ENCODE data around the gene GALNT14. TPM values are rescaled to one million over a fixed set of nuclear protein-coding genes. Genes with fewer than 3 reads are reported as not detected.
"Not testable (repeated sequence)": the region's sequence is repeated elsewhere in the genome, so short reads cannot be mapped to it uniquely, and the experiment has no call there.

GALNT14 gene
- total and polyA plus RNA-seq, 2 of the 13 experiments (the other 11 are each of a cell fraction or from before 2014, with no cell fraction given): not detected

DNA sequence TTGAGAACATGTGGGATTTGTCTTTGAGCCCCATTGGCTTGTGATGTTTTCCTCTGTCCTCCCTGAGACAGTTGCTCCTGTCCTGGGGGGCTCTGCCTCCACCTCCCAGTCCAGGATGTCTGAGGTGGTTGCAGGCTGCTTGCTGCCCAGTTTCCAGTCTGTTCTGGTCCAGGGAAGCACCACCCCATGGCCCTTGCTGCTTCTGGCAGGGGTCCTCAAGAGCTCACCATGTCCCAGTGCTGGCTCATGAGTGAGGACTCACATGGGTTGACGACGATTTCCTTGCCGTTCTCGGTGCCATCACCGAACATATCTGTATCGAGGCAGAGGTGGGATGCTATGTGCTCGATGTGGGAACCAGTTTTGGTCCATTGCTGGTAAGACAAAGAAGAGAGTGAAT, 227.6 kb downstream of the GALNT14 start:
- Histone ChIP-seq H4K20me1 (ENCODE audit: insufficient read depth, low read length) (no peaks in the 10 kb centered on the region), H3K27ac (ENCODE audit: extremely low read length, insufficient read depth, low read length) (no peak overlapping the region), H3K4me1 (ENCODE audit: insufficient read depth, low read length) (no peaks in the 10 kb centered on the region), H3K27me3 (ENCODE audit: control insufficient read depth in 1 of 2, insufficient read depth in 2 of 2, low read length in 2 of 2) (no peaks in the 10 kb centered on the region; a peak in 1 of 5 replicates), H2AFZ (ENCODE audit: low read length) (no peak overlapping the region), H3K4me3 (replicated peaks in 1 of 3; ENCODE audit: insufficient read depth in 1 of 3, low read depth in 2 of 3, low read length in 3 of 3) (no peak overlapping the region), H3K79me2 (ENCODE audit: insufficient read depth, low read length) (no peaks in the 10 kb centered on the region), H3K9ac (ENCODE audit: insufficient read depth, low read depth, low read length) (no peak overlapping the region), H3K9me3 (ENCODE audit: low read length) (no peaks in the 10 kb centered on the region), H3K36me3 (replicated peaks in 1 of 2; ENCODE audit: control insufficient read depth in 1 of 2, insufficient read depth in 2 of 2, low read length in 2 of 2) (no peaks in the 10 kb centered on the region), H3K4me2 (ENCODE audit: low read depth, low read length) (no peak overlapping the region)
- ChIA-PET CTCF (ENCODE audit: low intra/inter-chr PET ratio, low total read pairs) (no interaction called here), POLR2A (no interaction called here)
- intact Hi-C loops (cut with micrococcal nuclease; ENCODE audit: unreplicated experiment): no loop called here
- in situ Hi-C loops (cut with HindIII; ENCODE audit: extremely low pct_ligation_motif_present, low pct_unique_long_range_greater_than_20kb): no loop called here
- no peak for FAIRE-seq
- ATAC-seq: no peak
- no peak for DNase-seq (ENCODE audit: low spot score)
- no TSS peak for BruUV-seq (replicated peaks)
- no peak for TF ChIP-seq ZBTB7A (CRISPR knock-in tag; IDR thresholded peaks at IDR 0.05)
- TF ChIP-seq KLF16 (CRISPR knock-in tag; IDR thresholded peaks at IDR 0.05): no peak
- TF ChIP-seq, protein P1, sequence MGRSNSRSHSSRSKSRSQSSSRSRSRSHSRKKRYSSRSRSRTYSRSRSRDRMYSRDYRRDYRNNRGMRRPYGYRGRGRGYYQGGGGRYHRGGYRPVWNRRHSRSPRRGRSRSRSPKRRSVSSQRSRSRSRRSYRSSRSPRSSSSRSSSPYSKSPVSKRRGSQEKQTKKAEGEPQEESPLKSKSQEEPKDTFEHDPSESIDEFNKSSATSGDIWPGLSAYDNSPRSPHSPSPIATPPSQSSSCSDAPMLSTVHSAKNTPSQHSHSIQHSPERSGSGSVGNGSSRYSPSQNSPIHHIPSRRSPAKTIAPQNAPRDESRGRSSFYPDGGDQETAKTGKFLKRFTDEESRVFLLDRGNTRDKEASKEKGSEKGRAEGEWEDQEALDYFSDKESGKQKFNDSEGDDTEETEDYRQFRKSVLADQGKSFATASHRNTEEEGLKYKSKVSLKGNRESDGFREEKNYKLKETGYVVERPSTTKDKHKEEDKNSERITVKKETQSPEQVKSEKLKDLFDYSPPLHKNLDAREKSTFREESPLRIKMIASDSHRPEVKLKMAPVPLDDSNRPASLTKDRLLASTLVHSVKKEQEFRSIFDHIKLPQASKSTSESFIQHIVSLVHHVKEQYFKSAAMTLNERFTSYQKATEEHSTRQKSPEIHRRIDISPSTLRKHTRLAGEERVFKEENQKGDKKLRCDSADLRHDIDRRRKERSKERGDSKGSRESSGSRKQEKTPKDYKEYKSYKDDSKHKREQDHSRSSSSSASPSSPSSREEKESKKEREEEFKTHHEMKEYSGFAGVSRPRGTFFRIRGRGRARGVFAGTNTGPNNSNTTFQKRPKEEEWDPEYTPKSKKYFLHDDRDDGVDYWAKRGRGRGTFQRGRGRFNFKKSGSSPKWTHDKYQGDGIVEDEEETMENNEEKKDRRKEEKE (IDR thresholded peaks at IDR 0.05): no peak
- no peak for TF ChIP-seq ADNP (CRISPR knock-in tag; IDR thresholded peaks at IDR 0.05)
- TF ChIP-seq ZNF720 (CRISPR knock-in tag; IDR thresholded peaks at IDR 0.05): no peak
- TF ChIP-seq ZNF121 (CRISPR knock-in tag; IDR thresholded peaks at IDR 0.05): no peak
- TF ChIP-seq RXRA (CRISPR knock-in tag; IDR thresholded peaks at IDR 0.05): no peak
- no peak for TF ChIP-seq SIN3B (IDR thresholded peaks at IDR 0.05; ENCODE audit: low read length)
- no peak for TF ChIP-seq ZNF292 (CRISPR knock-in tag; IDR thresholded peaks at IDR 0.05; ENCODE audit: borderline replicate concordance, low read depth)
- no peak for TF ChIP-seq ZKSCAN8 (CRISPR knock-in tag; IDR thresholded peaks at IDR 0.05; ENCODE audit: borderline replicate concordance)
- TF ChIP-seq NRL (CRISPR knock-in tag; IDR thresholded peaks at IDR 0.05; ENCODE audit: borderline replicate concordance): no peak
- TF ChIP-seq ZFP62 (CRISPR knock-in tag; IDR thresholded peaks at IDR 0.05): no peak
- TF ChIP-seq SOX5 (CRISPR knock-in tag; IDR thresholded peaks at IDR 0.05; ENCODE audit: borderline replicate concordance): no peak
- TF ChIP-seq ZNF547 (CRISPR knock-in tag; IDR thresholded peaks at IDR 0.05): no peak
- no peak for TF ChIP-seq PHF5A (CRISPR knock-in tag; IDR thresholded peaks at IDR 0.05; ENCODE audit: low read depth, unreplicated experiment)
- TF ChIP-seq, protein P2, sequence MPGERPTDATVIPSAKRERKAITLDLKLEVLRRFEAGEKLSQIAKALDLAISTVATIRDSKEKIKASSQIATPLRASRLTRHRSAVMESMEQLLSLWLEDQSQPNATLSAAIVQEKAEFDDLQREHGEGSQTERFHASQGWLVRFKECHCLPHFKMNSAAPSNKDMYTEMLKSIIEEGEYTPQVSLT (CRISPR knock-in tag; IDR thresholded peaks at IDR 0.05; ENCODE audit: borderline replicate concordance, low read depth): no peak
- TF ChIP-seq ZSCAN20 (CRISPR knock-in tag; IDR thresholded peaks at IDR 0.05; ENCODE audit: borderline replicate concordance): no peak
- no peak for TF ChIP-seq ZNF670 (CRISPR knock-in tag; IDR thresholded peaks at IDR 0.05; ENCODE audit: borderline replicate concordance)
- no peak for TF ChIP-seq BORCS8-MEF2B (CRISPR knock-in tag; IDR thresholded peaks at IDR 0.05)
- no peak for TF ChIP-seq HES4 (CRISPR knock-in tag; IDR thresholded peaks at IDR 0.05; ENCODE audit: borderline replicate concordance)
- 27% methylated on average over 7 of the region's 7 CpGs for WGBS (ENCODE audit: low lambda C conversion rate)

DNA sequence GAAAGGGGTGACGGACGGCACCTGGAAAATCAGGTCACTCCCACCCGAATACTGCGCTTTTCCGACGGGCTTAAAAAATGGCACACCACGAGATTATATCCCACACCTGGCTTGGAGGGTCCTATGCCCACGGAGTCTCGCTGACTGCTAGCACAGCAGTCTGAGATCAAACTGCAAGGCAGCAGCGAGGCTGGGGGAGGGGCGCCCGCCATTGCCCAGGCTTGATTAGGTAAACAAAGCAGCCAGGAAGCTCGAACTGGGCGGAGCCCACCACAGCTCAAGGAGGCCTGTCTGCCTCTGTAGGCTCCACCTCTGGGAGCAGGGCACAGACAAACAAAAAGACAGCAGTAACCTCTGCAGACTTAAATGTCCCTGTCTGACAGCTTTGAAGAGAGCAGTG, 233.8 kb downstream of the GALNT14 start:
- H4K20me1 ChIP-seq (ENCODE audit: insufficient read depth, low read length); H3K27me3 ChIP-seq (ENCODE audit: control insufficient read depth in 1 of 2, insufficient read depth in 2 of 2, low read length in 2 of 2); H3K79me2 ChIP-seq (ENCODE audit: insufficient read depth, low read length); ATAC-seq; POLR2A ChIA-PET; H3K9ac ChIP-seq (ENCODE audit: insufficient read depth, low read depth, low read length); FAIRE-seq; intact Hi-C loops (cut with micrococcal nuclease; ENCODE audit: unreplicated experiment); BruUV-seq (replicated peaks); H3K4me2 ChIP-seq (ENCODE audit: low read depth, low read length); in situ Hi-C loops (cut with HindIII; ENCODE audit: extremely low pct_ligation_motif_present, low pct_unique_long_range_greater_than_20kb); H3K9me3 ChIP-seq (ENCODE audit: low read length); H3K4me3 ChIP-seq (replicated peaks in 1 of 3; ENCODE audit: insufficient read depth in 1 of 3, low read depth in 2 of 3, low read length in 3 of 3); H3K27ac ChIP-seq (ENCODE audit: extremely low read length, insufficient read depth, low read length); CTCF ChIA-PET (ENCODE audit: low intra/inter-chr PET ratio, low total read pairs); H2AFZ ChIP-seq (ENCODE audit: low read length); H3K4me1 ChIP-seq (ENCODE audit: insufficient read depth, low read length); H3K36me3 ChIP-seq (replicated peaks in 1 of 2; ENCODE audit: control insufficient read depth in 1 of 2, insufficient read depth in 2 of 2, low read length in 2 of 2); DNase-seq (ENCODE audit: low spot score): not testable (repeated sequence)
- 62% methylated on average over 10 of the region's 14 CpGs for WGBS (ENCODE audit: low lambda C conversion rate)
